GM15510 (cell line): Measurements from ENCODE around the gene METTL16.

Experiments used
- POLR2A ChIP-seq: IDR thresholded peaks from 3 replicates; pipeline ENCODE4 v1.6.1; 2011; ENCODE audit warnings: borderline replicate concordance; ENCODE audit not compliant: insufficient read length; ENCODE audit errors: extremely low read depth

Gene METTL16

DNA sequence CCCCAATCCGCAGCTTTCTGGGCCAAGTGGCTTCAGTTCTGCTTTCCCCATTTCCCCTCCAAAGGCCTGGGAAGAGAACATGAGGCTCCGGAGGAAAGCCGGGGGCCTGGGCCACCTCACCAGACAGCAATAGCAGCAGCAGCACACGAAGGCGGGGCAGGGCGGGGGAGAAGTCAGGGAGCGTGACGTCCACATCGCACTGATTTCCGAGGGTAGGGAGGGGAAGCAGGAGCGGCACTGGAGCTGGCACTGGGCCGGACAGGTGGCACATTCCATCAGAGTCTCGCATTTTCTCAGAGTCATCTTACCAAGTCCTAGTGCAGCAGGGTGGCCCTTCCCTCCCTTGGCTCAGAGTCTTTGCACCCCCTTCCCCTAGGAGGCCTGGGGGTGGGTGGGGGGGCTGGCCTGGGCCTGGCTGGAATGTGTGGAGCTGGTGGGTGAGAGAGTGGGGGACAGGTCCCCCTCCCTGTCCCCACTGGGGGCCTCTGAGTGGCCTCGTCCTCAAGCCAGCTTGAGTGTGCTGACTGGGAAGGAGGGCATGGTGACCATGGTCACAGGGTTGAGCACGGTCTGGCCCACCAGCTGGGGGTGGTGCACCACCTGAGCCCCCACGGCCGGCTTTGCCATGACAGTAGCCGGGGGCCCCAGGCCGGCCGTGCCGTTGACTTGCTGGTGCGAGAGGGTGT is 125.1 kb downstream of the METTL16 start:
- no peak for TF ChIP-seq POLR2A

DNA sequence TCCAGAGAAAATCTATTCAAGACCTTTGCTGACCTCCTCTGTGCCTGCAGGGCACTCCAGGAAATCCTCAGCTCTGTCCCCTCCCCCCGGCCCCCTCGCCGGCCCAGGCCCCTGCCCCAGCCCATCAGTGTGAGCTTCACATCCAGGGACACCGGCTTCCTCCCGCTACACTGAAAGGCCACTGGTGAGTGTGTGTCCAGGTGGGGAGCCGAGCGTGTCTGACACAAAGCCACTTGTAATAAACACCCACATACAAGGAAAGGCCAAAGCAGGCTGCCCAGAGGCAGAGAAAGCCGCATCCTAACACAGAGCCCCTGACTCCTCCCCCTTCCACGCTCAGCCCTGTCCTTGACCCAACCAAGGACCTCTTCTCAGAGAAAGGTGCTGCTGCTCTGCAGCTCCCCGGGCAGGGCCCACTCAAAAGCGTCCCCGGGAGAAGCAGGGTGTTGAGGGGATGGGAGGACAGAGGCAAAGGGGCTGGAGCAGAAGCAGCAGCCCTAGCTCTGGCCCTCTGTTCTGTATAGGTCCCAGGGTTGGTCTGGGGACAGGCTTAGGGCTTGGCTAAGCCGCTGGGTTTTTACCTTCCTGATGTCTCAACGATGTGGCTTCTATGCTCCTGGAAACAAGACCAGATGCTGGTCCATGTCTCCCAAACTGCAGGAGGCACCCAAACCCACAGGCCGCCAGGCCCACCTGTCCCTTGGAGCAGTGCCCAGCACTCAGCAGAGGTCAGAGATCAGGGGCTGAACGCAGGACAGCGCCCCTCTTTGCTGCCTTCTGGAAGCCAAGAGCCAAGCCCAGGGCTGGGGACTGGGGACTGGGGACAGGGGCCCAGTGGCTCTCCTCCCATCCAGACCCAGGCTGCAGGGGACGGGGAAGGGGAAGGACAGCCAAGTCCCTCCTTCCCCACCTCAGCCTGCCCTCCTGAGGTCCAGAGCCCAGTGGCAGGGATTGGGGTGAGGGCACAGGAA is 126.2 kb downstream of the METTL16 start:
- no peak for TF ChIP-seq POLR2A

DNA sequence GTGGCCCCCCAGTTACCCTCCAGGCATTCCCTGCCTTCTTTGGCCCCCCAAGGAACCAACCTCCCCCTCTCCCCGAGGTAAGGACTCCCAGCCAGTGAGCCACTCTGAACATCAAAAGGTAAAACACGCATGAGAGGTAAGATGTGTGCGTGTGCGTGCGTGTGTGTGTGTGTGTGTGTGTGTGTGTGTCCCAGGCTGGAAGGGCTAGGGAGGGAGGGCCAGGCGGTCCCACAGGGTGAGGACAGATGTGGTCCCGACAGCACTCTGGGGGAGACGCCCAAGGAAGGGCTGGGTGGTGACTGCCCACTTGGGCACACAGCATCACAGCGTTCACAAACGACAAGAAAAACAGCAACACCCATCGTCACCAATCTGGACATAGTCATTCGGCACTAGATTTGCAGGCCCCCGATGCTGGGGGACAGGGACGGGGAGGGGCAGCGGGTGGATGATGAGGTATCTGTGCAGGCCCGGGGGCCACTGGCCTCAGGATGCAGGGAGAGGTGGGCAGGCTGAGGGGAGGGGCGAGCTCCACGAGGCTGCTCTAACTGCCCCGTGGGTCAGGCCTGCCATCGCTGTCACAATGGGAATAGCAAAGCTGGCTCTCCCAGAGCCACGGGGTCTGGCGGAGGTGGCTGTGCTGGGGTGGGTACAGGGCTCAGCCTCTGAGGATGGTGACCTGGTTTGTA is 127.1 kb downstream of the METTL16 start:
- TF ChIP-seq POLR2A, result no peak

DNA sequence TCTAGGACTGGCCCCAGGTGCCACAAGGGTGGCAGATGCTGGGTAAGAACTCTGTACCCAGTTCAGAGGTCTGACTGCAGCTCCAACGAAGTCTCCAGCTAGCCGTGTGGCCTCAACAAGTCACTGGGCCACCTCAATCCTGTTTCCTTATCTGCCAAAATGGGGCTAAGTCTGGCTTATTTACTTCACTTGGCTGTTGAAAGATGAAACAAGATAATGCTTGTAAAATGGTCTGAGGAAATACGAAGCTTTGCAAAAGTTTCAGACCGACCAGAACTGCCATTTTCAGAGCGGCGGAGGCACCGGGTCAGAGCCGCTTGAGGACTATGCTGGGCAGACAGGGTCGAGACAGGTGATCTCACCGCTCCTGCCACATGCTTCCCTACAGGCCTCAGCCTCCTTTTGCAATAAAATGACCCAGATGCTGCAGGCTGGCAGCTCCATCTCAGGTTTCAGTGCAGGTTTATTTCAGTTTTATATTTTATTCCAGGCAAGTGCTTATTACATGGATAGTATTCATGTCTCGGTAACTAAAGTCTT is 128.0 kb downstream of the METTL16 start:
- TF ChIP-seq POLR2A, result no peak

DNA sequence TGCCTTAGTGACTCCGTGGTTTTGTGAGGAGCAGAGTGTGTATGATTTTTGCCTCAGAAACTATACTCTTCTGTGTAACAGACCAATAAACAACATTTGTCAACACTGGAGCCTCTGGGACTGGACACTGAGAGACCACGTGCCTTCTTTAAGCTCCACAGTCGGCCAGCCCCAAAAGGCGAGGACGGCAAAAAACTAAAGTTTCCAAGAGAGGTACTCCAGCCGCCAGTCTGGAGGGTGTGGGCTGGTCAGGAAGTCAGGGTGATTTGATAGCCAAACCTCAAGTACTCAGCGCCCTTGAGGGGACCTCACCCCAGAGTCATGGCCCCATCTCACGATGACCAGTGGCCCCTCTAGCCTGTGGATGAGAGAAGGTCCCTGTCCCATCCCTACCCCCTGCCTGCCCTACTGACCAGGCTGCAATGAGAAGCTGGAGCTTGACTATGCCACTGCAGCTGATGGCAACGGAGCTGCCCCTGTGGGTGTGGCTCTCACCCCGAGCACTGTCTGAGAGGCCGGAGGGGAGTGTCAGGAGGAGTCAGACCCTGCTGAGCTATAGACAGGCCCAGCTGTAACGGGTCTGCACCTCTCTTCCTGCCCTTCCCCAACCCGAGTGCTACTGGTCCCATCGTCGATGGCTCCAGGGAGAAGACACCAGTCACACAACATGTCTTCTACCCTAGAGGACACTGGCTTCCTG is 130.6 kb downstream of the METTL16 start:
- TF ChIP-seq POLR2A, result no peak

DNA sequence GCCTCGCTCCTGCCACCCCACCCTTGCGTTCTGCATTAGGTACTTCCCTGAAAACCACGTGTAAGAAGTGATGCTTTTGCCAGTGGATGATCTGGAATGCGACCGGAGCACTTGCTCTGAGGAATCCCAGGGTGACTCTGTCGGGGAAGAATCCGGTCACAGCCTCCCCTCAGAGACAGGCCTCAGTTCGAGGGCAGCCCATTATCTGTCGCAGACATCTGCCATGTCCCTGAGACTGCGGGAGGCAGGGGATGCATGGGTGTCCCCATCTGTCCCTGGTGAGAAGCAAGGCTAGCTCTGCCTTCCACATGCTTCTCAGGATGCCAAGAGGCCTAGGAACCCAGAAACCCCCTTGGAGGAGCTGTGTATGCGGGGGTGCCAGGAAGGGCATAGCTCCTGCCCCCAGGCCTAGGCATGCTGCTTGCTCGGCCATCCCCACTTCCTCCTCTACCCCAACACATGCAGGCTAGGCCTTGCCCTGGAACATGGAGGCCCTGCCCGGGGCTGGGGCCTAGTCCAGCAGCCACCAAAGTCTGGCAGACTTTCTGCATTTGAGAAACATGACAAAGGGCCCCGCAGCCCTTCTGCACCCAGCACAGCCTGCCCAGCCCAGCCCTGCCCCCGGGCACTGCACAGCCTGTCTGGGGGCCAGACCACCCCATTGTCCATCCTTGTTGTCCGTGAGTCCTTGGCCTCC is 131.3 kb downstream of the METTL16 start:
- TF ChIP-seq POLR2A, result no peak

DNA sequence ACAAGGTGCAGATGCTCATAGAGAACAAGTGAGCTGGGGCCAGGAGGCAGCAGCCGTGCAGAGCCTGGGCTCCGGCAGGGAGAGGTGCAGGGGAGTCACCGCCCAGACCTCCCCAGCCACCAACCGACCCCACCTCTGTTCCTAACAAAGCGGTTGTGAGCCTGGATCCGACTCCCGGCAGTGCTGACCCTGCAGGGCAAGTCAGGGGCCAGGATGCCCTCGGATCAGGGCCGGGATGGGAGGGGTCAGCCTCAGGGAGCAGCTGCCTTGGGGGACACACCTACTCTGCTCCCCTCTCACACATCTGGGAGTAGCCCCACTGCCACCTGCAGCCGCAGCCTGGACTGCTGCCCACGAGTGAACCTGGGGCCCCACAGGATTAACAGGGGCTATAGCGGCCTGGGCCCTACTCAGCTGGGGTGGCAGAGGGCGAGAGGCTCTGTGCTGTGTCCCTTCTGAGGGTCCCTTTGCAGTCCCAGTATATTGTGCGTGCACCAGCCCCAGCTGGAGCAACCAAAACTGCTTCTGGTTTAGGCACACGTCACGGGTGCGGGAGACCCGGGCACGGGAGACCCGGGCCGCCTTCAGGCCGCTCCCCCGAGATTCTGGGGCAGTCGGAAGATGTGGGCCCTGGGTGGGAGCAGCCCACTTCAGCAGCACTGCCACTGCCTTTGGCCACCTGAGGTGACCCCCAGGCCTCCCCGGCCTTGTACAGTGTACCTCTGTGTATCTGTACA is 132.0 kb downstream of the METTL16 start:
- no peak for TF ChIP-seq POLR2A

DNA sequence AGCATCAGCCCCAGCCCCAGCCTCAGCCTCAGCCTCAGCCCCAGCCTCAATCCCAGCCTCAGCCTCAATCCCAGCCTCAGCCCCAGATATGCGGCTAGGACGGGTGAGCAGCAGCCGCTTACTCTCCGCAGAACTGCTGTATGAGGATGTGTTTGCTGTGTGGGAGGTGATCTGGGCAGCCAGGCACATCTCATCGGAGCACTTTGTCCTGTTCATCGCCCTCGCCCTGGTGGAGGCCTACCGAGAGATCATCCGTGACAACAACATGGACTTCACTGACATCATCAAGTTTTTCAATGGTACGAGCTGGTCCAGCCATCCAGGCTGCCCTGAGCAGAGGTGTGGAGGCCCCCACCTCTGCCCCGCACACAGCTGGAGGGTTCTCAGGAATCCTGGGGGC is 132.8 kb downstream of the METTL16 start:
- TF ChIP-seq POLR2A, result no peak

DNA sequence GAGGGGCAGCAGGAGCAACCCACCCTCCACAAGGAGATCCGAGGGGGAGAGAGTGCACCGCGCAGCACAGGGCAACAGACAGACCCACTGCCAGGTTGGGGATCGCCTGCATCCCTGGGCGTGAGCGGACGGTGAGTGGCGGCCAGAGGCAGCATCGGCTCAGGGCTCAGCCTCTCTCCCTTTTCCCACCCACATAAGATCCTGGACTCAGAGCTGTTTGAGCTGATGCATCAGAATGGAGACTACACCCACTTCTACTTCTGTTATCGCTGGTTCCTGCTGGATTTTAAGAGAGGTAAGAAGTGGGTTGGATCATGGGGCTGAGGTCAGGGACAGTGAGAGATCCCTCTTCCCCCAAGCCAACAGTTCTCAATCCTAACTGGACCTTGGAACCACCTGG is 134.0 kb downstream of the METTL16 start:
- no peak for TF ChIP-seq POLR2A

DNA sequence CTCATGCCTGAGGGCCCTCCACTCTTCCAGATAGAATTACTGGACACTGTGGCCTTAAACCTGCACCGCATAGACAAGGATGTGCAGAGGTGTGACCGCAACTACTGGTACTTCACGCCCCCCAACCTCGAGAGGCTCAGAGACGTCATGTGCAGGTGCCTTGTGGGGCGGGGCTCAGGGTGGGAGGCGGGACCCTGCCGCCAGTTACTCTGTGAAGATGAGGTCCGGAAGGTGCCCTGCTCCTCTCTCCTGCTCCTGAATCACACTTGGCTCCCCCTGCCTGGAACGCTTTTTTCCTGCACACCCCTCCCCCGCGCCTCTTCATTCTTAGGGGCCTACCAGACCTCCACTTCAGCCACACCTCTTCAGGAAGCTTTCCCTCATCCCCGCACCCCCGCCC is 135.6 kb downstream of the METTL16 start:
- TF ChIP-seq POLR2A, result no peak

DNA sequence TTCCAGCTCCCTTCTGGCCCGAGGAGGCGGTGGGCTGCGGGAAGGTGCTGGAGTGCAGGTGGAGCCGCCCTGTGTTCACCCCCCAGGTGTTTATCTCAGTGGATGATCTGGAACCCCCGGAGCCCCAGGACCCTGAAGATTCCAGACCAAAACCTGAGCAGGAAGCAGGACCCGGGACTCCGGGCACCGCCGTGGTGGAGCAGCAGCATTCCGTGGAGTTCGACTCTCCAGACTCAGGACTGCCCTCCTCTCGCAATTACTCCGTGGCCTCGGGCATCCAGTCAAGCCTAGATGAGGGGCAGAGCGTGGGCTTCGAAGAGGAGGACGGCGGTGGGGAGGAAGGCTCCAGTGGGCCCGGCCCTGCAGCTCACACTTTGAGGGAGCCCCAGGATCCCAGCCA is 136.3 kb downstream of the METTL16 start:
- no peak for TF ChIP-seq POLR2A

DNA sequence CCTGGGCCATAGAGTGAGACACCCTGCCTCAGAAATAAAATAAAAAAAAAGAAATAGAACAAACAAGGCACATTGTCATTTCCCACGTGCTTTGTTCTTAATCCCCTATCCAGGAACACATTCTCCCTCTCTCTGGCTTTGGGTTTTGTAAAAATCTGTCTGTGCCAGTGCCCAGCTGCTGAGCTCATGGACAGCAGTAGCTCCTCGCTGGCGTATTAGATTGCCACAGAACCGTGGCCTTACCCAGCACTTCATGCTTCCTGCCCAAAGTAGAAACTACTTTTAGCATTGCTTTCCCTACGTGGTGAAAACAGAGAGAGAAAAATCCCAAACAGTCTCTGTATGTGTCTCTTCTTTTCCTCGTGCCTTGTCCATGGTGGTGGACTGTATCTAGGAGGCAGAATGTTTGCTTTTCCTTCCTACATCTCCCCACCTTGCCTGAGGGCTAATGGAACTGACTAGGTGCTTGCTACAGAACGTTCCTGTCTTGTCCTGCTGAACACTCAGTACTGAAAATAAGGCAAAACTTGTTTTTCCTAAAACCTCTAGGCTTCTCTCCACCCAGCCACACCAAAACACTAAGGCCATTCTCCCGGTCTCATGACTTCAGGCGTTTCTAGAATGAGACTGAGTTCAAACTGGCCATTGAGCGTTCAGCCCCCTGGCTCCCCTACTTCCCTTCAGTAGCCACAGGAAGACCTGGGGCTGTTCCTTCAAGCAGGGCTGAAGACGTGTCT is 137.0 kb downstream of the METTL16 start:
- no peak for TF ChIP-seq POLR2A
